ENCODE results near the gene MUC22.
"Not testable (repeated sequence)": the region's sequence is repeated elsewhere in the genome, so short reads cannot be mapped to it uniquely, and the experiment has no call there.

The MUC22 gene

GRCh38 chr6:31041372-31041974, 31.2 kb downstream of the MUC22 start:
- no peak for DNase-seq

GRCh38 chr6:31042806-31043205, 32.5 kb downstream of the MUC22 start:
- no peak for DNase-seq

GRCh38 chr6:31048099-31048498, 37.8 kb downstream of the MUC22 start:
- DNase-seq: no peak

GRCh38 chr6:31049518-31049917, 39.2 kb downstream of the MUC22 start:
- DNase-seq: no peak

GRCh38 chr6:31053187-31053586, 42.9 kb downstream of the MUC22 start:
- DNase-seq: not testable (repeated sequence)

GRCh38 chr6:31053873-31054272, 43.6 kb downstream of the MUC22 start:
- peak in 1 of 2 experiments; percentile 21 for DNase-seq

- DNase-seq: no peak
Observed at GRCh38 chr6:31055441-31055840, 45.2 kb downstream of the MUC22 start.

- no peak for DNase-seq
Observed at GRCh38 chr6:31057426-31058003, 47.2 kb downstream of the MUC22 start.

GRCh38 chr6:31058128-31058894, 48.0 kb downstream of the MUC22 start:
- DNase-seq: no peak

- no peak for DNase-seq
Observed at GRCh38 chr6:31060145-31060544, 49.9 kb downstream of the MUC22 start.

GRCh38 chr6:31063906-31064435, 53.7 kb downstream of the MUC22 start:
- DNase-seq: no peak

GRCh38 chr6:31065556-31065955, 55.3 kb downstream of the MUC22 start:
- DNase-seq: no peak

- DNase-seq: not testable (repeated sequence)
Observed at GRCh38 chr6:31067028-31067427, 56.8 kb downstream of the MUC22 start.

GRCh38 chr6:31067891-31068668, 57.8 kb downstream of the MUC22 start:
- not testable (repeated sequence) for DNase-seq

- peak; percentile 1 to 50 for DNase-seq
Observed at GRCh38 chr6:31068669-31069340, 58.5 kb downstream of the MUC22 start.

GRCh38 chr6:31070711-31071197, 60.5 kb downstream of the MUC22 start:
- DNase-seq: no peak

GRCh38 chr6:31074401-31074800, 64.1 kb downstream of the MUC22 start:
- no peak for DNase-seq

- DNase-seq: no peak
Observed at GRCh38 chr6:31075528-31075927, 65.3 kb downstream of the MUC22 start.

- DNase-seq: no peak
Observed at GRCh38 chr6:31076611-31077010, 66.3 kb downstream of the MUC22 start.

- peak in 1 of 2 experiments; percentile 6 for DNase-seq
Observed at GRCh38 chr6:31079656-31080261, 69.5 kb downstream of the MUC22 start.

GRCh38 chr6:31081872-31082271, 71.6 kb downstream of the MUC22 start:
- DNase-seq: no peak
